RKO (cell line): ENCODE measurements around the gene SERPINB3.
A peak's percentile ranks its signal among the peaks of the same experiment; 100 is the strongest.
"Not testable (repeated sequence)": the region's sequence is repeated elsewhere in the genome, so short reads cannot be mapped to it uniquely, and the experiment has no call there.

Experiments
- DNase-seq: peaks from one replicate; pipeline ENCODE4 v3.0.0-alpha.2; 2016; ENCODE audit warnings: low spot score

SERPINB3 gene

GRCh38 chr18:63661750-63662149, at the start of gene SERPINB3:
Gene SERPINB3, minus strand, starts transcription at chr18:63661893. Its CDS starts 677 bp downstream, at chr18:63661216.
- not testable (repeated sequence) for DNase-seq

- DNase-seq: peak; percentile 35
These were observed 47.0 kb upstream of the SERPINB3 start for GRCh38 chr18:63708650-63709049.

DNA sequence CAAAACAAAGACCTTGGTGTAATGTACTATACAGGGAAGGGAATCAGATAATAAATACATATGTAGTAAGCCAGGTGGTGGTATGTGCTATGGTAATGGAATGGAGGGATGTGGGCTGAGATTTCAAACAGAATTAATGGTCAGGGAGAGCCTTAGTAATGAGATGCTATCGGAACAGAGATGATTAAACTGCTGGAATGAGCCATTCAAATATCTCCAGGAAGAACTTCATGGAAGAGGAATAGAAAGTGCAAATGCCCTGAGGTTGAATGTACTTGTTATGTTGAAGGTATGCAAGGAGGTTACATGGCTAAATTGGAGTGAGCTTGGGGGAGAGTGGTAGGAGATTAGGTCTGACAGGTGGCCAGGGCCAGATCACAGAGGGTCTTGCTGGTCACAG, 46.1 kb upstream of the SERPINB3 start:
- DNase-seq: no peak

- DNase-seq: no peak
These were observed 43.7 kb upstream of the SERPINB3 start for GRCh38 chr18:63705401-63705800.

DNA sequence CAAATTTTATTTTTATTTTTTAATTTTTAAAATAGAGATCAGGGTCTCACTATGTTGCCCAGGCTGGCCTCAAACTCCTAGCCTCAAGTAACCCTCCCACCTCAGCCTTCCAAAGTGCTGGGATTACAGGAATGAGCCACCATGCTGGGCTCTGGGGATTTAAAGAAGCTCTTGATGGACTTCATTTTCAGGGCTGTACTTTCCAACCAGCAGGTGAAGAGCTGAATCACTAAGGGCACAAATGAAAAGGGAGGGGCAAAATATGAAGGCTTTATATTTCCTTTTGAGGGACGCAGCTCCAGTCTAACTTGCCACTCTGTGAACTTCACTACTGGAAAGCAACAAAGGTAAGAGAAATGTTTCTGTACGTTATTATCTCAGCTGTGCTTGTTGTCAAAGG, 41.0 kb upstream of the SERPINB3 start, which contains the start of gene SERPINB11:
Gene SERPINB11, plus strand, starts transcription at position 301 of the 400 bp plus-strand sequence. CDS start 7,234 bp downstream, outside the sequence.
- no peak for DNase-seq

DNA sequence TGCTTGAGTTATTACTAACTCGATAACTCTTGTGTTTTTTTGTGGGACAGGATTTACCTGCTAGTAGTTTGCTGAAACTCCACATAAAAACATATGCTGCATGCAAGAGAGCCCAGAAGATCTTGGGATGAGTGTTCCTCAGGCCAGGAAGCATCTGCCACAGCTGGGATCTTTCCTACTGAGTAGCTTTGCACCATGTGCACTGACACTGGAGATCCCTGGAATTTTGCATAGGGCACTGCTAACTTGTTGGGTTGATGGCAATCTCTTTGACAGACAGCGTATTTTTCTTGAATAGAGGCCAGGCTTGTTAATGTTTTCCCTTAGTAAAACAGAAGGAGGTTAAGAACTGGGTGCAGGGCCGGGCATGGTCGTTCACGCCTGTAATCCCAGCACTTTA, 40.3 kb upstream of the SERPINB3 start:
- no peak for DNase-seq

DNA sequence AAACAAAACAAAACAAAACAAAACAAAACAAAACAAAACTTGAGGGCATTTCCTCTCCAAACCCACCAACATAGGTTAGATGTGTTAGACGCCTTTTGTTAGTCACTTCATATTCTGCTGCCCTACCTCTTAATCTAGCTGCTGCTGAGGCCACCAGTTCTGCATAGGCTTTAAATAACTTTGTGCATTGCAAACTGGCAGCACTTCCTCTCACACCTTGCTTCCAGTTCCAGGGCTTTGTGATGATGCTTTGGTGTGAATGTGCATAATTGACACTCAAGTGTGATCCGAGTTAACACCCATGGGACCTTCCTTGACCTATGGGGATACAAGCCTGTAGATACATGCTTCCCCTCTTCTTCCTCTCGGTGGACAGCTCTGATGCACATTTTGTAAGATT, 38.8 kb upstream of the SERPINB3 start:
- no peak for DNase-seq

GRCh38 chr18:63697097-63697660, 35.5 kb upstream of the SERPINB3 start:
- DNase-seq: no peak

- no peak for DNase-seq
These were observed 27.4 kb upstream of the SERPINB3 start for GRCh38 chr18:63689064-63689463.

DNA sequence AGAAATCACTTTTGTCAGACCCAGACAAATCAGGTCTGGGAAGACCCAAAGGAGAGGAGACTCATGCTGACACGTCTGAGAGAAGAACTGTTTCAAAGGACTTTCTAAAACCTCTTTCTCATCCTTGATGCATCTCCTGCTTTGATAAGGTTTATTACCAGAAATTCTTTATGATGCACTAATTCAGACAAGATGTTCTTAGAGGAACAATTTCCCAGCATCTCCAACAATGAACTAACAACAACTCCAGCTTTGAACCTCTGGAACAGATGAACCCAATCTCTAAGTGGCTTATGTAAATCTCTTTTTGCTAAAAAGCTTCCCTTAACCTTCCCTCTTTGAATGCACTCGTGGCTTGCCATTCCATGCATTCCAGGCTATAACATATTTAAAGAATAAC, 25.2 kb upstream of the SERPINB3 start:
- no peak for DNase-seq

DNA sequence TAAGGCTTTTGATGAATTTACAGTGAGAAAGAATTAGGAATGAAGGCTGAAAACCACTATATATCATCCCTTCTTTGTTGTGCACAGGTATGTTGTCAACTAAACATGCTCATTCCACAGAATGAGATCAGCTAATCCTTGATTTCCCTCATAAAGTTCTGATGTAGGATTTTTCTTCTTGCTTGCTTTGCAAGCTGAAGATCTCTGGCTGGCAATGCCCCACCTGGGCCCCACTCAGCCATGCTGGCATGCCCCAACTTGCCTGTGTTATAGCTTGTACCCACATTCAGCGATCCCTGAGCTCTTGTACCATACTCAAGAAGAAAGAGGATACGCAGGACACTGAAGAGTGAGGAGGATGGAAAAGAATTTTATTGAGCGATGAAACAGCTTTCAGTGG, 23.0 kb upstream of the SERPINB3 start:
- no peak for DNase-seq

DNA sequence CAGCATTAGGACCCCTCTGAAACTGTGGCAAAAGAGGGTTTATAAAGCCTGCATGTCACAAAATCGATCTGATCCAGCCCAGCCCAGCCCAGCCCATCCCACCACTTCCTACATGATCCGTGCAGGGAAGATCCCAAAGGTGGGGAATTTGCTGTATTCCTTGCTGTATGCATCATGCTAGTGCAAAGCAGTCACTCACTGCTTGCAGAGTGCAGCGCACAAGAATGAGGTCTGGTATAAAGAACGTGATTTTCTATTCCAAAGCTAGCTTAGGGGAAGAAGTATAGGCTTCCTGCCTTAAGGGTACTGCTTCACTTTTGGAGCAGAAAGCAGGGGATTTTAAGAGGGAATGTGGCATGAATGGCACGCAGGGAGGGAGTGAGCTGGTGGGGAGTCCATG, 22.2 kb upstream of the SERPINB3 start:
- DNase-seq: no peak

DNA sequence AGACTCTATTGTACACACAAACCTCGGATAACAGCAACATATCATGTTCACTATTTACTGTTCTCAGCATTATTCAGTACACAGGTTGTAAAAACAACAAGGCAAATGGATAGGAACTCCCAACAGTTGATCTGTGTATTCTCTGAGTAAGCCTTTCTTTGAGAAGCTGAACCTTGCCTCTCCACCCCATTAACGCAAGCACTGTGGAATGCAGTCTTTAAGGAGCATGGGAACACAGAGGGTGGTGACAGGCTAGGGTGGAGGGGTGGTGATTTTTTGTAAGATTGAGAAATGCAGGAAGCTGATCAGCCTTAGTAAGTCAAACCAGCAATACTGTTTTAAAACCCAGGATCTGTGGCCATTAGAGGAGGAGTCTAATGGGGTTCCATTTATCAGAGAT, 21.5 kb upstream of the SERPINB3 start:
- no peak for DNase-seq

DNA sequence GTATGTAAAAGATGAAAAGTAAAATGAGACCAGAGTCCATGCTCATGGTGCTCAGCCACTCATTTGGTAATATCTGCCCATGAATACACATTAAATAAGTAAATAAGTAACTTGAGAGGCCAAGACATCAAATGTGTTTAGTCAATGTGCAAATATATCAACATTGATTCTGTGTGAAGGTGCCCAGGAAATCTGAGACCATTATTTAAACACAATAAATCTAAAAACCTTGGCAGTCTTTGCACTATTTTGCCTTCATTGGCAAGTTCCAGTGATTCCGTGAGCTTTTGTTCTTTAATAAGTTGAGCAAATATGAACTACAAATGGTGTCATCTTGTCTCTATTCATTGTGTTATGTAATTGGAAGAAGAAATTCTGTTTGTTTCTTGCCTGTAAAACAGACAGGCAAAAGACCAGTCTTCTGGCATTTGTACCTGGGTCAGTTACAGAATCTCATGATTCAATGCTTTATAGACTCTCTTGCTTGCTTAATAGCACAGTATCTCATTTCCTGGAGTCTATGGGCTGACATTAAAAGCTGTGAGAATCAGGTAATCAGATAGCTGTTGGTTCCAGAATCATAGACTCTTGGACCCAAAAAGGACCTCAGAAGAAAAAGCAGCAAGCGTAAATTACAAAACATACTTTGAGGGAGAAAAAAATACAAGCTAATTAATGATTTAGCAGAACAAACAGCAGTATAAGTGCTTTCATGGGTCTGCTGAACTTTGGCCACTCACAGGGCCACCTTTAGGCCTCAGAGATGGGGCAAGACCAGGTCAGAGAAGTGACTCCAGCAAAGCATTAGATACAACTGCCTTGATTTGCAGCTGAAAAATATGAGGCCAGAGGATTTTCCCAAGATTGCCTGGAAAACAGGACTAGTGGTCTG, 20.0 kb upstream of the SERPINB3 start:
- DNase-seq: no peak

DNA sequence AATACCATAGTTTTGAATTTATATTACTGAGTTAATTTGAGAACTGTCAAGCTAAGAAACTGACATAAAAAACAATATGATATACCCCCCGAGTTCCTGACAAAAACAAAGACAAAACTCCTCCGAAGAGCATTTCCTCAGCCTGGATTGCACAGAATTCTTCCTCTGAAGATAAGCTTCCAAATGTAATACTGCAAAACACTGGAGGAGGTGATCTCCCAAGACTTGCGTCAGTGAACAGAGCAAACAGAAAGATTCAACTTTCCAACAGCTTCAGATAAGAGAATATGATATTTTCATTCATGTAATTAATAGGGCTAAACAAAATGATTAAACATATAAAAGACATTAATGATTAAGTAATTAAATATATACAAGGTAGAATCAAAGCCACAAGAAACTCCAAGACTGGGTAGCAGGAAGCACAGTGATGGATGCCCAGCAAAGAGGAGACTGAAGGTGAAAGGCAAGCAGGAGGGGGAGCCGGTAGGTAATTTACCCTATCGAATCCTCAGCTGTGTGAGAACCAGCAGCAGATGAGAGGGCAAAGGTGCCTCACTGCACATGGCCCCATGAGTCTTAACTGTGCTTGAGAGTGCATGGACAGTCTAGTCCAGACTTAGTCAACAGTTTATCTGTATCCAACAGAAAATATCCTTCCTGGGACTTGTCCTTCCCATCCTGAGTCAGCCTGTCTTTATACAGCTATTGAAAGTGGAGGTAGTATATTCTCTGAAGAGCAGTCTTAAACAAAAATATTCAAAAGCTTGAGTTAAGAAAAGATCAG, 18.3 kb upstream of the SERPINB3 start:
- no peak for DNase-seq

DNA sequence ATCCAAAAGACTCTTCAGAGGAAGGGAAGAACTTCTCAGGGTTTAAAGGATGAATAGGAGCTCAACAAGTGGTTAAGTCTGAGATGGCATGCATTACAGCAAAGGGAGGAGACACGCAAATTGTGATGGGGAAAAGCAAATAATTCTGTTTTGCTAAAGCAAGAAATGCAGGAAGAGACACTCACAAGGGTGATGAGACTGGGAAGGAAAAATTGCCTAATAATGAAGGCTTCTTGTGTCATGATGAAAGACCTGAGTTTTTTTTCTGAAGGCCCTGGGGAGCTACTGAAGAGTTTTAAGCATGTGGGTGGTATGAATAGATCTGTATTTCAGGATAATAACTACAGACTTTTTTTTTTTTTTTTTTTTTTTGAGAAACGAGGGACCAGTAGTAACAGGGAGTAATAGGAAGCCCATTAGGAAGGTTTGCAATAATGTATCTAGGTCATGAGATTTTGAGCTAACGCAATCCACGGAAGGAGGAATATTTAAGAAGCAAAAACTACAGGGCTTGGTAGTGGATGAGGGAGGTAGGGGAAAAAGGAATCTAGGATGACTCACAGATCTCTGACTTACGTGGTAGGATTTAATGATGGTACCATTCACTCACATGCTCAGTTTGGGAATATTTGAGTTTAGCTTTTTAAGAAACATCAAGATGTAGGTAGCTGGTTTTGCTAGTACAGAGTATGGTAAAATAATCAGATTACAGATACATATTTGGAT, 16.0 kb upstream of the SERPINB3 start:
- DNase-seq: no peak

DNA sequence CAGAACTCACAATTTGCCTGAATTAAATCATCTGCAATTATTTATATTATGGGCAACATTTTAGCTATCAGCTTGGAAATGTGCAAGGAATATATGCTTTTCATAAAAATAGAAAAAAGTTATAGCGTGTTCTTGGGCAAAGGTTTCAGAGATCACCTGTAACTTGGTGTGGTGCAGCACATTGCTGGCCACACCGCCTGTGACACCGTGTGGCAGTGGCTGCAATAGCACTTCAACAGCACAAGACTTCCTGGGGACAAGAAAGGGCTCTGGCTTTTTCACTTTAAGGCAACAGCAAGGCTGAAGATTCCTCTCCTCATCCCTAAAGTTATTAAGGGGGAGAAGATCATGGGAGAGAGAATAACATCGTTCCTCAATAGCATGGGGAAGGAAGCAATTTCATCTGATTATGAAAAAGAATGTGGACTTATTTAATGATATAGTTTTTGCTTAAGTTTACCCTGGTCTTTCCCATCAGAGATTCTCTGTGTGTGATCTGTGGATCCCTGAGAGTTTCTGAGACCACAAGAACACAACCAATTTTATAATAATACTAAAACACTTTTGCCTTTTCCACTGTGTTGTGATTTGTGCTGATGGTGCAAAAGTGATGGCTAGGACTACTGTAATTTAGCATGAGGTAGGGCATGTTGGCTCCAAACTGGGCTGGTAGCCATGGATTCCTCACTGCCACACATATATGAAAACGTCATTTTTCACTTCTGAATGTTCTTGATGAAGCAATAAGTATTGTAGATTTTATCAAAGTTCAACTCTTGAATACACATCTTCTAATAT, 15.0 kb upstream of the SERPINB3 start:
- DNase-seq: peak; percentile 44

- DNase-seq: no peak
These were observed 2.9 kb upstream of the SERPINB3 start for GRCh38 chr18:63664571-63664970.

GRCh38 chr18:63658920-63659319, 2.8 kb downstream of the SERPINB3 start:
- not testable (repeated sequence) for DNase-seq

DNA sequence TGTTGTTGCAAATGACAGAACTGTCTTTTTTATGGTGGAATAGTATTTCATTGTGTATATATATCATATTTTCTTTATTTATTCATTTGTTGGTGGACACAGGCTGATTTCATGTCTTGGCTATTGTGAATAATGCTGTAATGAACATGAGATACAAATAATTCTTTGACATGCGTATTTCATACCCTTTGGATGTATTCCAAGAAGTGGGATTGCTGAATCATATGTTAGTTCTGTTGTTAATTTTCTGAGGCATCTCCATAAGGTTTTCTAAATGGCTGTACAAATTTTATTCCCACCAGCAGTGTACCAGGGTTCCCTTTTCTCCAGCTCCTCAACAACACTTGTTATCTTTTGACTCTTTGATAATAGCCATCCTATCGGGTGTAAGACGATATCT, 11.4 kb downstream of the SERPINB3 start:
- not testable (repeated sequence) for DNase-seq

DNA sequence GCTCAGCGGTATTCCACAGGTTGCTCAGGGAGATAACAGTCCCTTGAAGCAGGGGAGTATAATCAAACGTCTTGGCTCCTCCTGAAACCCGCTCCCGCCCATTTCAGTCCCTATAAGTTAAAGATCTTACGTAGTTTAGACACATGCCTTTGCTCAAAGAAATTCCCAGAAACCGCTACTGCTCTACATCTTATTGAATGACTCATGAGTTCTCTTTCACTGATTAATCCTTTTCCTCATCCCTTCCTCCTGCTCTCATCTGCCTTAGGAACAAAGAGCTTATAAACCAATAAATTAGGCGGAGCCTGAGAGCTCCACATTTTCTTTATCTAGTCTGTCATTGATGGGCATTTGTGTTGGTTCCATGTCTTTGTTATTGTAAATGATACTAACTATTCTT, 13.5 kb downstream of the SERPINB3 start:
- DNase-seq: no peak
